Measurements from ENCODE around the gene DIAPH1.

- TF ChIP-seq YY1 (IDR thresholded peaks at IDR 0.05) (no peak), CTCF (IDR thresholded peaks at IDR 0.05; ENCODE audit: low read depth, low read length, missing input control) (no peak), RAD21 (IDR thresholded peaks at IDR 0.05) (no peak), JUND (IDR thresholded peaks at IDR 0.05) (no peak), GABPA (IDR thresholded peaks at IDR 0.05 in 1 of 2, conservative IDR thresholded peaks at IDR 0.05 in 1 of 2) (no peak), ATF3 (IDR thresholded peaks at IDR 0.05) (no peak), TAF1 (conservative IDR thresholded peaks at IDR 0.05) (no peak), FOXA1 (IDR thresholded peaks at IDR 0.05) (no peak), REST (IDR thresholded peaks at IDR 0.05) (no peak), HNF4A (conservative IDR thresholded peaks at IDR 0.05) (no peak)
- TF ChIP-seq, protein P1, sequence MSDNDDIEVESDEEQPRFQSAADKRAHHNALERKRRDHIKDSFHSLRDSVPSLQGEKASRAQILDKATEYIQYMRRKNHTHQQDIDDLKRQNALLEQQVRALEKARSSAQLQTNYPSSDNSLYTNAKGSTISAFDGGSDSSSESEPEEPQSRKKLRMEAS (IDR thresholded peaks at IDR 0.05), result no peak
Measured at GRCh38 chr5:141479776-141480175, 139.0 kb downstream of the DIAPH1 start.

All from liver (tissue), 3 donors.